Measurements from ENCODE around the gene ANKK1. TPM values are rescaled to one million over a fixed set of nuclear protein-coding genes. Genes with fewer than 3 reads are reported as not detected.

The ANKK1 gene
- total RNA-seq, 1 experiment from 2014 or later: 0.22 TPM

GRCh38 chr11:113382121-113382520, 5.5 kb upstream of the ANKK1 start:
- RAD21 ChIA-PET (ENCODE audit: low non-redundant PET in 1 of 2, low total read pairs in 2 of 2, uncharacterized antibody in 2 of 2, unreplicated experiment in 2 of 2): no interaction called here
- Histone ChIP-seq H3K4me1 (ENCODE audit: control insufficient read depth in 1 of 2, insufficient read depth in 2 of 2, low read length in 2 of 2) (no peaks in the 10 kb centered on the region), H2AFZ (ENCODE audit: low read depth, low read length, poor library complexity, severe bottlenecking) (no peak overlapping the region), H3K36me3 (ENCODE audit: control insufficient read depth in 1 of 2, insufficient read depth in 2 of 2, low read length in 2 of 2) (no peaks in the 10 kb centered on the region), H3K27ac (ENCODE audit: low read depth, low read length) (no peak overlapping the region), H3K79me2 (ENCODE audit: insufficient read depth, low read length) (no peaks in the 10 kb centered on the region), H3K4me2 (ENCODE audit: low read length) (no peak overlapping the region), H3K4me3 (replicated peaks in 1 of 2; ENCODE audit: low read depth in 1 of 2, low read length in 2 of 2) (no peak overlapping the region), H3K9me3 (ENCODE audit: control insufficient read depth in 1 of 2, insufficient read depth in 1 of 2, low read depth in 1 of 2, low read length in 2 of 2) (no peaks in the 10 kb centered on the region), H4K20me1 (ENCODE audit: insufficient read depth) (no peaks in the 10 kb centered on the region), H3K9ac (ENCODE audit: low read length) (no peak overlapping the region), H3K9me2 (ENCODE audit: insufficient read depth) (no peaks in the 10 kb centered on the region), H3K27me3 (ENCODE audit: insufficient read depth, low read length) (no peaks in the 10 kb centered on the region)
- POLR2A ChIA-PET: no interaction called here
- BruUV-seq (replicated peaks): no TSS peak
- intact Hi-C loops (cut with micrococcal nuclease): no loop called here
- CTCF ChIA-PET: no interaction called here
- TF ChIP-seq SRF (IDR thresholded peaks at IDR 0.05; ENCODE audit: low read depth) (no peak), ZFX (IDR thresholded peaks at IDR 0.05) (no peak), RAD21 (IDR thresholded peaks at IDR 0.05; ENCODE audit: low read depth) (no peak), EGR1 (IDR thresholded peaks at IDR 0.05; ENCODE audit: low read depth) (no peak), ZNF274 (IDR thresholded peaks at IDR 0.05; ENCODE audit: low read depth, low read length) (no peak), MAX (IDR thresholded peaks at IDR 0.05) (no peak), CBX3 (IDR thresholded peaks at IDR 0.05; ENCODE audit: low read depth) (no peak), YY1 (IDR thresholded peaks at IDR 0.05; ENCODE audit: extremely low read depth, insufficient replicate concordance, low read depth, low read length) (no peak), SP1 (IDR thresholded peaks at IDR 0.05; ENCODE audit: low read depth) (no peak)
- TF ChIP-seq, protein P1, sequence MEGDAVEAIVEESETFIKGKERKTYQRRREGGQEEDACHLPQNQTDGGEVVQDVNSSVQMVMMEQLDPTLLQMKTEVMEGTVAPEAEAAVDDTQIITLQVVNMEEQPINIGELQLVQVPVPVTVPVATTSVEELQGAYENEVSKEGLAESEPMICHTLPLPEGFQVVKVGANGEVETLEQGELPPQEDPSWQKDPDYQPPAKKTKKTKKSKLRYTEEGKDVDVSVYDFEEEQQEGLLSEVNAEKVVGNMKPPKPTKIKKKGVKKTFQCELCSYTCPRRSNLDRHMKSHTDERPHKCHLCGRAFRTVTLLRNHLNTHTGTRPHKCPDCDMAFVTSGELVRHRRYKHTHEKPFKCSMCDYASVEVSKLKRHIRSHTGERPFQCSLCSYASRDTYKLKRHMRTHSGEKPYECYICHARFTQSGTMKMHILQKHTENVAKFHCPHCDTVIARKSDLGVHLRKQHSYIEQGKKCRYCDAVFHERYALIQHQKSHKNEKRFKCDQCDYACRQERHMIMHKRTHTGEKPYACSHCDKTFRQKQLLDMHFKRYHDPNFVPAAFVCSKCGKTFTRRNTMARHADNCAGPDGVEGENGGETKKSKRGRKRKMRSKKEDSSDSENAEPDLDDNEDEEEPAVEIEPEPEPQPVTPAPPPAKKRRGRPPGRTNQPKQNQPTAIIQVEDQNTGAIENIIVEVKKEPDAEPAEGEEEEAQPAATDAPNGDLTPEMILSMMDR (IDR thresholded peaks at IDR 0.05 in 2 of 3, conservative IDR thresholded peaks at IDR 0.05 in 1 of 3; ENCODE audit: borderline replicate concordance in 1 of 3, insufficient read depth in 1 of 3, low read depth in 2 of 3, low read length in 2 of 3): no peak
- ATAC-seq (no peak), DNase-seq (ENCODE audit: low read depth, low spot score) (no peak)

Data from HCT116 (cell line).